Natural killer cell (primary cell): ENCODE measurements around the gene CCL14. TPM values are rescaled to one million over a fixed set of nuclear protein-coding genes. Genes with fewer than 3 reads are reported as not detected.
A peak's percentile ranks its signal among the peaks of the same experiment; 100 is the strongest.

Source experiments
- ATAC-seq, 3 donors: fragments of 150-1000 bp in 2 of 3; fragments of 200-7000 bp in 1 of 3; cut with Tn5 transposase; 1 replicate in 1 of 3; 2 replicates in 2 of 3; pipeline ENCODE4 v1.10.0; 2021; ENCODE audit warnings: mild to moderate bottlenecking in 2 of 3, moderate library complexity in 2 of 3
- DNase-seq, 2 donors: peaks; one replicate each; pipeline versions ENCODE4 v3.0.0 to v3.0.0-alpha.2; 2013 to 2021; ENCODE audit warnings: mixed read lengths in 1 of 2
- H3K27ac ChIP-seq: one replicate; pipeline ENCODE4 v1.5.1; 2013; ENCODE audit warnings: mild to moderate bottlenecking, low read length
- H3K27me3 ChIP-seq: one replicate; pipeline ENCODE4 v1.6.1; 2013; ENCODE audit warnings: low read length; ENCODE audit not compliant: control insufficient read depth, insufficient read depth
- H3K36me3 ChIP-seq: one replicate; pipeline ENCODE4 v1.6.1; 2013; ENCODE audit warnings: low read length; ENCODE audit not compliant: control insufficient read depth, insufficient read depth
- H3K4me1 ChIP-seq: one replicate; pipeline ENCODE4 v1.6.1; 2013; ENCODE audit warnings: low read length; ENCODE audit not compliant: control insufficient read depth, insufficient read depth
- H3K4me3 ChIP-seq: one replicate; pipeline ENCODE4 v1.5.1; 2013; ENCODE audit warnings: low read length
- H3K9me3 ChIP-seq: one replicate; pipeline ENCODE4 v1.6.1; 2013; ENCODE audit warnings: low read length; ENCODE audit not compliant: control insufficient read depth, insufficient read depth
- H3K27ac Mint-ChIP-seq, 2 donors: one replicate each; pipeline ENCODE4 v1.8.0; 2022; ENCODE audit warnings: mild to moderate bottlenecking in 2 of 2, mixed read lengths in 2 of 2, moderate library complexity in 1 of 2
- H3K27me3 Mint-ChIP-seq, 2 donors: one replicate each; pipeline ENCODE4 v1.8.0; 2022; ENCODE audit warnings: low read depth in 2 of 2, mixed read lengths in 2 of 2
- H3K36me3 Mint-ChIP-seq: one replicate; pipeline ENCODE4 v1.8.0; 2022; ENCODE audit warnings: mixed read lengths
- H3K4me1 Mint-ChIP-seq, 2 donors: one replicate each; pipeline ENCODE4 v1.8.0; 2022; ENCODE audit warnings: mixed read lengths in 2 of 2
- H3K4me3 Mint-ChIP-seq: one replicate; pipeline ENCODE4 v1.8.0; 2022; ENCODE audit warnings: mild to moderate bottlenecking, moderate library complexity, mixed read lengths
- H3K9me3 Mint-ChIP-seq, 2 donors: one replicate each; pipeline ENCODE4 v1.8.0; 2022; ENCODE audit warnings: mixed read lengths in 2 of 2
- WGBS: methylation state at CpG from one replicate; pipeline ENCODE4 v1.1.7; 2013; ENCODE audit warnings: missing lambda C conversion rate; ENCODE audit not compliant: insufficient coverage; 5-methylcytosine and 5-hydroxymethylcytosine counted together
- intact Hi-C: fragments of 100-400 bp; cut with micrococcal nuclease; formaldehyde crosslinking; loops from one replicate; pipeline ENCODE4 v1.14.2; 2022
- total RNA-seq, 4 donors: library from RNA; stranded (reverse); fragments of 120-200 nt in 1 of 4; gene quantifications; one replicate each; pipeline versions ENCODE4 v1.2.3 to v1.2.4, GENCODE V29; 2013 to 2022
- TF ChIP-seq, protein P1 (sequence below): fragments of 200-600 bp; IDR thresholded peaks from one replicate; pipeline ENCODE4 v1.8.0; 2022; ENCODE audit warnings: antibody characterized with exemption

CCL14 gene
- total RNA-seq, 3 donors from 2014 or later (not counting 1 experiment from before 2014, with no cell fraction given): not detected

DNA sequence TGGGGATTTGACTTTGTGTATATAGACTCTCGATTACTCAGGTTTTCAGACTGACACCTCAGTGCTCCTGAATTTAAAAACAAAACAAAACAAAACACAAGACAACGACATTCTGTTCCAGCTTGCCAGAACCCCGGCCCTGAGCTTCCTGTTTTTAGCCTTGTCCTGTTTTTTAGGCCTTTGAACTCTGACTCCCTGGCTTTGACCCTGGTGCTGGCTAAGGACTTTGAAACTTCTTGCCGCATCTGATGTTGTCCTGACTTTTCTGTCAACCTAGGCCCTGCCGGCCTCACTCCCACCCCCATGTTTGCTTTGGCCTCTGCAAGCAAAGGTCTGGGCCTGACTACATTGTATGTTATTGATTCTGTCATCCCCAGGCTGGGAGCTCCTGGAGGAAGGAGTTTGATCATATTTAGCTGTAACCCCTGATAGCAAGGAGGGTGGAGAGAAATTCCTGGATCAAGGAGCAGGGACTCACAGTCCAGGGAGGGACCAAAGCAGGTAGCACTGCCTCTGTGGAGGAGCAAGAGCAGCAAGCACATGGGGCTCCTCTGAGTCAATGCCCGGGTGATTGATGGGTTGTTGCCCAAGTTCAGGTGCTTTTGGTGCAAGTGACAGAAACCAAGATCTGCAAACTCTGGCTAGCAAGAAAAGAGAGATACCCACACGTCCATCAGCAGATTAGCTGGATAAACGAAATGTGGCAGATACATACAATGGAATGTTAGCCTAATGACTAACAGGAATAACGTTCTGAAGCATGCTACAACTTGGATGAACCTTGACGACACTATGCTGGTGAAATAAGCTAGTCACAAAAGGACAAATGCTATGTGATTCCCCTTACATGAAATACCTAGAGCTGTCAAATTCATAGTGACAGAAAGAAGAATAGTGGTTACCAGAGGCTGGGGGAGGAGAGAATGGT, 12.9 kb downstream of the CCL14 start:
- Histone ChIP-seq H3K27ac (no peak overlapping the region), H3K36me3 (no peaks in the 10 kb centered on the region), H3K4me3 (no peak overlapping the region), H3K4me1 (peaks cover 13% of the 10 kb centered on the region), H3K27me3 (no peaks in the 10 kb centered on the region), H3K9me3 (no peaks in the 10 kb centered on the region)
- no peaks in the 10 kb centered on the region for H3K9me3 Mint-ChIP-seq
- intact Hi-C loops: loop anchor here (2.0 kb wide), 1 partner anchor 93 kb away; no protein-coding TSS in a partner anchor
- TF ChIP-seq, protein P1, sequence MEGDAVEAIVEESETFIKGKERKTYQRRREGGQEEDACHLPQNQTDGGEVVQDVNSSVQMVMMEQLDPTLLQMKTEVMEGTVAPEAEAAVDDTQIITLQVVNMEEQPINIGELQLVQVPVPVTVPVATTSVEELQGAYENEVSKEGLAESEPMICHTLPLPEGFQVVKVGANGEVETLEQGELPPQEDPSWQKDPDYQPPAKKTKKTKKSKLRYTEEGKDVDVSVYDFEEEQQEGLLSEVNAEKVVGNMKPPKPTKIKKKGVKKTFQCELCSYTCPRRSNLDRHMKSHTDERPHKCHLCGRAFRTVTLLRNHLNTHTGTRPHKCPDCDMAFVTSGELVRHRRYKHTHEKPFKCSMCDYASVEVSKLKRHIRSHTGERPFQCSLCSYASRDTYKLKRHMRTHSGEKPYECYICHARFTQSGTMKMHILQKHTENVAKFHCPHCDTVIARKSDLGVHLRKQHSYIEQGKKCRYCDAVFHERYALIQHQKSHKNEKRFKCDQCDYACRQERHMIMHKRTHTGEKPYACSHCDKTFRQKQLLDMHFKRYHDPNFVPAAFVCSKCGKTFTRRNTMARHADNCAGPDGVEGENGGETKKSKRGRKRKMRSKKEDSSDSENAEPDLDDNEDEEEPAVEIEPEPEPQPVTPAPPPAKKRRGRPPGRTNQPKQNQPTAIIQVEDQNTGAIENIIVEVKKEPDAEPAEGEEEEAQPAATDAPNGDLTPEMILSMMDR: no peak
- H3K36me3 Mint-ChIP-seq: no peaks in the 10 kb centered on the region
- no peaks in the 10 kb centered on the region for H3K27me3 Mint-ChIP-seq
- H3K27ac Mint-ChIP-seq: peak overlapping the region in 1 of 2 donors; percentile 18
- WGBS: 81% methylated on average over 10 of the region's 10 CpGs
- DNase-seq (no peak), ATAC-seq (no peak)
- peaks cover 29 to 46% of the 10 kb centered on the region in 2 donors for H3K4me1 Mint-ChIP-seq
- no peak overlapping the region for H3K4me3 Mint-ChIP-seq

DNA sequence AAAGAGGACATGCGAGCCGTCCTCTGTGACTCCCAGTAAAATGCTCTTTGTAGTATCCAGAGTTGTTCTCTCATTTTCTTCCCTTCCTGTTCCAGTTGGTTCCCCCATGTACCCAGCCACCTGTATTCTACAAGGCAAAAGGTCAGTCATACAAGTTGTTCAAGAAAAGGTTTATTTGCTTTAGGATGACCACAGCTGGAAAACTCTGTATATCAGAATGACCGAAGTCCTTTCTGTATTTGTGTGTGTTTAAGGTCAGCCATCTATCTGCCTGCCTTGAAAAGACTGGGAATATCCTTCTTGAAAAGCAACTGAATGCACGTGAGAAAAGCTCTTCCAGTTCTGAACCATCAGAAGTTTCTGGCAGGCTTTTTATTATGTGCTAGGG, 13.6 kb downstream of the CCL14 start:
- Histone ChIP-seq H3K27ac (no peak overlapping the region), H3K27me3 (no peaks in the 10 kb centered on the region), H3K4me1 (peaks cover 13% of the 10 kb centered on the region), H3K4me3 (no peak overlapping the region), H3K36me3 (no peaks in the 10 kb centered on the region), H3K9me3 (no peaks in the 10 kb centered on the region)
- ATAC-seq: no peak
- intact Hi-C loops: no loop called here
- Mint-ChIP-seq H3K27me3 (no peaks in the 10 kb centered on the region), H3K4me1 (peaks cover 22 to 40% of the 10 kb centered on the region in 2 donors), H3K36me3 (no peaks in the 10 kb centered on the region), H3K9me3 (no peaks in the 10 kb centered on the region), H3K27ac (peak overlapping the region in 1 of 2 donors; percentile 18), H3K4me3 (no peak overlapping the region)
- TF ChIP-seq, protein P1: no peak
- 89% methylated on average over 4 of the region's 4 CpGs for WGBS
- DNase-seq: no peak

- Mint-ChIP-seq H3K9me3 (no peaks in the 10 kb centered on the region), H3K36me3 (no peaks in the 10 kb centered on the region), H3K4me1 (peaks cover 19 to 36% of the 10 kb centered on the region in 2 donors), H3K27me3 (no peaks in the 10 kb centered on the region), H3K27ac (no peak overlapping the region), H3K4me3 (no peak overlapping the region)
- Histone ChIP-seq H3K9me3 (no peaks in the 10 kb centered on the region), H3K27me3 (no peaks in the 10 kb centered on the region), H3K4me3 (no peak overlapping the region), H3K4me1 (peaks cover 13% of the 10 kb centered on the region), H3K36me3 (no peaks in the 10 kb centered on the region), H3K27ac (no peak overlapping the region)
- intact Hi-C loops: no loop called here
- DNase-seq: no peak
- TF ChIP-seq, protein P1: no peak
- ATAC-seq: no peak
- 83% methylated on average over 6 of the region's 6 CpGs for WGBS
Measured at GRCh38 chr17:35972535-35972934, 14.0 kb downstream of the CCL14 start.
